CD14-positive monocyte (primary cell): ENCODE data around the gene GOPC. TPM values are rescaled to one million over a fixed set of nuclear protein-coding genes. Genes with fewer than 3 reads are reported as not detected.

Experiments used
- DNase-seq, 3 donors: peaks; one replicate each; pipeline ENCODE4 v3.0.0-alpha.2; 2011 to 2022
- H2AFZ ChIP-seq: 2 replicates; pipeline ENCODE4 v1.6.0; 2012; ENCODE audit warnings: mild to moderate bottlenecking, low read depth, low read length, inconsistent platforms; ENCODE audit not compliant: insufficient read depth, poor library complexity, severe bottlenecking
- H3K27ac ChIP-seq, 2 donors: 1 replicate in 1 of 2; 2 replicates in 1 of 2; pipeline ENCODE4 v1.5.1; 2012 to 2013; ENCODE audit warnings: low read length in 2 of 2, control low read depth in 1 of 2, inconsistent platforms in 1 of 2, low read depth in 1 of 2, mild to moderate bottlenecking in 1 of 2
- H3K27me3 ChIP-seq, 2 donors: one replicate each; pipeline versions ENCODE4 v1.6.0 to v1.6.1; 2011 to 2013; ENCODE audit warnings: low read length in 2 of 2; ENCODE audit not compliant: control insufficient read depth in 2 of 2, insufficient read depth in 2 of 2
- H3K36me3 ChIP-seq, 2 donors: replicated peaks in 1 of 2; 1 replicate in 1 of 2; 2 replicates in 1 of 2; pipeline versions ENCODE4 v1.5.1 to v1.6.1; 2012 to 2013; ENCODE audit warnings: low read length in 2 of 2, control low read depth in 1 of 2, inconsistent platforms in 1 of 2, mild to moderate bottlenecking in 1 of 2; ENCODE audit not compliant: insufficient read depth in 2 of 2, control insufficient read depth in 1 of 2
- H3K4me1 ChIP-seq, 2 donors: 1 replicate in 1 of 2; 2 replicates in 1 of 2; pipeline versions ENCODE4 v1.5.1 to v1.6.1; 2012 to 2013; ENCODE audit warnings: low read length in 2 of 2, control low read depth in 1 of 2, inconsistent platforms in 1 of 2, mild to moderate bottlenecking in 1 of 2, moderate library complexity in 1 of 2; ENCODE audit not compliant: insufficient read depth in 2 of 2, control insufficient read depth in 1 of 2
- H3K4me2 ChIP-seq: replicated peaks from 2 replicates; pipeline ENCODE3; 2012; ENCODE audit warnings: low read length, moderate library complexity, mild to moderate bottlenecking; ENCODE audit not compliant: poor library complexity, severe bottlenecking; ENCODE audit errors: extremely low read depth
- H3K4me3 ChIP-seq, 3 experiments: fragments of 200-600 bp in 1 of 3; sonication (generic) in 1 of 3; replicated peaks in 1 of 3; 1 replicate in 2 of 3; 2 replicates in 1 of 3; pipeline ENCODE4 v1.5.1; 2011 to 2013; ENCODE audit warnings: low read length in 3 of 3, mild to moderate bottlenecking in 3 of 3, control low read depth in 2 of 3, low read depth in 2 of 3, inconsistent platforms in 1 of 3, moderate library complexity in 1 of 3
- H3K79me2 ChIP-seq: 2 replicates; pipeline ENCODE4 v1.6.0; 2012; ENCODE audit warnings: mild to moderate bottlenecking, control low read depth, inconsistent platforms, low read length, moderate library complexity; ENCODE audit not compliant: insufficient read depth
- H3K9ac ChIP-seq: 2 replicates; pipeline ENCODE4 v1.6.0; 2017; ENCODE audit warnings: low read length, mild to moderate bottlenecking; ENCODE audit not compliant: insufficient read depth, poor library complexity, severe bottlenecking
- H3K9me3 ChIP-seq, 2 donors: replicated peaks in 1 of 2; 1 replicate in 1 of 2; 2 replicates in 1 of 2; pipeline versions ENCODE4 v1.5.1 to v1.6.1; 2012 to 2013; ENCODE audit warnings: low read length in 2 of 2, control low read depth in 1 of 2; ENCODE audit not compliant: control insufficient read depth in 1 of 2, insufficient read depth in 1 of 2
- H4K20me1 ChIP-seq: 2 replicates; pipeline ENCODE4 v1.6.0; 2012; ENCODE audit warnings: mild to moderate bottlenecking, low read length, control low read depth, moderate library complexity; ENCODE audit not compliant: insufficient read depth
- H3K27ac Mint-ChIP-seq, 7 donors: one replicate each; pipeline ENCODE4 v1.8.0; 2020; ENCODE audit warnings: mild to moderate bottlenecking in 7 of 7, mixed read lengths in 7 of 7, moderate library complexity in 6 of 7, inconsistent platforms in 2 of 7
- H3K27me3 Mint-ChIP-seq, 3 donors: one replicate each; pipeline ENCODE4 v1.8.0; 2021 to 2022; ENCODE audit warnings: low read depth in 3 of 3, mild to moderate bottlenecking in 3 of 3, mixed read lengths in 3 of 3, moderate library complexity in 3 of 3, inconsistent platforms in 1 of 3
- H3K36me3 Mint-ChIP-seq, 2 donors: one replicate each; pipeline ENCODE4 v1.8.0; 2020; ENCODE audit warnings: mixed read lengths in 2 of 2, inconsistent platforms in 1 of 2, mild to moderate bottlenecking in 1 of 2
- H3K4me1 Mint-ChIP-seq: one replicate; pipeline ENCODE4 v1.8.0; 2020; ENCODE audit warnings: mild to moderate bottlenecking, mixed read lengths
- H3K4me3 Mint-ChIP-seq, 2 donors: one replicate each; pipeline ENCODE4 v1.8.0; 2020; ENCODE audit warnings: mild to moderate bottlenecking in 2 of 2, mixed read lengths in 2 of 2, moderate library complexity in 1 of 2
- H3K9me3 Mint-ChIP-seq, 7 donors: one replicate each; pipeline ENCODE4 v1.8.0; 2020 to 2022; ENCODE audit warnings: mixed read lengths in 7 of 7, mild to moderate bottlenecking in 6 of 7, moderate library complexity in 6 of 7, inconsistent platforms in 2 of 7
- WGBS: methylation state at CpG from one replicate; pipeline ENCODE4 v1.1.5; 2013; ENCODE audit warnings: missing lambda C conversion rate; ENCODE audit not compliant: insufficient coverage; 5-methylcytosine and 5-hydroxymethylcytosine counted together
- intact Hi-C, 2 donors: fragments of 100-400 bp; cut with micrococcal nuclease; formaldehyde crosslinking; loops; one replicate each; pipeline versions ENCODE4 v1.15.0 to v1.15.1; 2023
- polyA plus RNA-seq, 3 donors: library from polyadenylated mRNA; depleted of rRNA in 1 of 3; unstranded in 2 of 3; stranded (reverse) in 1 of 3; fragments of 300-500 nt in 2 of 3; fragments of >200 nt in 1 of 3; fragmentation: Illumina TruSeq in 2 of 3; gene quantifications; 1 replicate in 2 of 3; 2 replicates in 1 of 3; pipeline ENCODE4 v1.2.3, GENCODE V29; 2012 to 2021
- TF ChIP-seq, protein P1 (sequence below): fragments of 200-600 bp; IDR thresholded peaks from one replicate; pipeline ENCODE4 v1.8.0; 2022; ENCODE audit warnings: antibody characterized with exemption, mild to moderate bottlenecking

Gene GOPC
- polyA plus RNA-seq, 3 donors = 2.7 to 8.0 (median 5.2) TPM

DNA sequence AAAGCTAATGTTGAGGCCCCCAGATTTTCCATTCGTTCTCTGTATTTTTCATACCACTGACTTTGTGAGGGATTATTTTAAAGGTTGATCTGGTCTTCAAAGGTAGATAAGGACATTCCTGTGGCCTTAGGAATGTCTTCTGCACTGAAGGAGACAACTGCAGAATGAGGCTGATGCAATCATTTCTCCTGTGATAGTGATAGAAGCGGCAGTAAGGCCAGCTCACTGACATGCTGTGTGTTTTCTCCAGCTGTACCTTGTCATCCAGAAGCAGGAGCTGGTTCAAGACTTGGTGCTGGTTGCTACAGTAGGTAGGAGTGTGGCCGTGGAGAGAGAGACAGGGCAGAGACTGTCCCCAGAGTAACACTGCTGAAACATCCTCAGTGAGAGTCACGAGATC is 66.0 kb downstream of the GOPC start:
- H3K36me3 ChIP-seq = peaks cover 0 to 13% of the 10 kb centered on the region in 2 donors
- H2AFZ ChIP-seq = no peak overlapping the region
- H3K4me1 ChIP-seq = no peaks in the 10 kb centered on the region
- H3K79me2 ChIP-seq = no peaks in the 10 kb centered on the region
- Mint-ChIP-seq H3K27me3 (no peaks in the 10 kb centered on the region), H3K9me3 (peaks cover 0 to 2% (median 0%) of the 10 kb centered on the region in 7 donors), H3K36me3 (peaks cover 13 to 23% of the 10 kb centered on the region in 2 donors), H3K4me1 (peaks cover under 1% of the 10 kb centered on the region), H3K27ac (no peak overlapping the region), H3K4me3 (no peak overlapping the region)
- no peak overlapping the region for H3K4me3 ChIP-seq
- DNase-seq = no peak
- H3K27ac ChIP-seq = no peak overlapping the region
- H3K4me2 ChIP-seq = no peak overlapping the region
- intact Hi-C loops = no loop called here
- no peaks in the 10 kb centered on the region for H3K9me3 ChIP-seq
- H3K9ac ChIP-seq = no peak overlapping the region
- H3K27me3 ChIP-seq = no peaks in the 10 kb centered on the region
- TF ChIP-seq, protein P1, sequence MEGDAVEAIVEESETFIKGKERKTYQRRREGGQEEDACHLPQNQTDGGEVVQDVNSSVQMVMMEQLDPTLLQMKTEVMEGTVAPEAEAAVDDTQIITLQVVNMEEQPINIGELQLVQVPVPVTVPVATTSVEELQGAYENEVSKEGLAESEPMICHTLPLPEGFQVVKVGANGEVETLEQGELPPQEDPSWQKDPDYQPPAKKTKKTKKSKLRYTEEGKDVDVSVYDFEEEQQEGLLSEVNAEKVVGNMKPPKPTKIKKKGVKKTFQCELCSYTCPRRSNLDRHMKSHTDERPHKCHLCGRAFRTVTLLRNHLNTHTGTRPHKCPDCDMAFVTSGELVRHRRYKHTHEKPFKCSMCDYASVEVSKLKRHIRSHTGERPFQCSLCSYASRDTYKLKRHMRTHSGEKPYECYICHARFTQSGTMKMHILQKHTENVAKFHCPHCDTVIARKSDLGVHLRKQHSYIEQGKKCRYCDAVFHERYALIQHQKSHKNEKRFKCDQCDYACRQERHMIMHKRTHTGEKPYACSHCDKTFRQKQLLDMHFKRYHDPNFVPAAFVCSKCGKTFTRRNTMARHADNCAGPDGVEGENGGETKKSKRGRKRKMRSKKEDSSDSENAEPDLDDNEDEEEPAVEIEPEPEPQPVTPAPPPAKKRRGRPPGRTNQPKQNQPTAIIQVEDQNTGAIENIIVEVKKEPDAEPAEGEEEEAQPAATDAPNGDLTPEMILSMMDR = no peak
- WGBS = 92% methylated on average over 2 of the region's 4 CpGs
- H4K20me1 ChIP-seq = no peaks in the 10 kb centered on the region

DNA sequence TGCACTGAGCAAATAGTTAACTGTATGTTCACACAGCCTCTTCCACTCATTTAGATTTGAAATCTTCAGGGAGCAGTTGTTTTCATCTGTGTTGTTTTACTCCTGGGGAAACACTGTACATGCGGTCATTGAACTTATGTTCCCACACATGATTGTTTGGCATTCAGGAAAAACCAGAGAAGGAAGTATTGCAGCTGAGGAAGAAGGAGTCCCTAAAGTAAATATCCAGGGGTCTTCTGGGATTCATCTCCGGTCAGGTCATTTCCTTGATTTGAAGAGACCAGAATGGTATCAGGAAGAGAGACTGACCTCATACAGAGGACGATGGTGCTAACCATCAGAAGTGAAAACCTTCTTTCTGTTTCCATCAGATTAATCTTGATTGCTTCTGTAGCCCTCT is 67.3 kb downstream of the GOPC start:
- Histone ChIP-seq H4K20me1 (no peaks in the 10 kb centered on the region), H3K4me2 (no peak overlapping the region), H3K36me3 (peaks cover 0 to 4% of the 10 kb centered on the region in 2 donors), H3K4me3 (no peak overlapping the region), H3K79me2 (no peaks in the 10 kb centered on the region), H3K4me1 (no peaks in the 10 kb centered on the region), H2AFZ (no peak overlapping the region), H3K27ac (no peak overlapping the region), H3K9me3 (no peaks in the 10 kb centered on the region), H3K9ac (no peak overlapping the region), H3K27me3 (no peaks in the 10 kb centered on the region)
- TF ChIP-seq, protein P1 = no peak
- Mint-ChIP-seq H3K9me3 (peaks cover 0 to 2% (median 0%) of the 10 kb centered on the region in 7 donors), H3K36me3 (peaks cover 9 to 12% of the 10 kb centered on the region in 2 donors), H3K27me3 (no peaks in the 10 kb centered on the region), H3K4me1 (peaks cover 4% of the 10 kb centered on the region), H3K4me3 (no peak overlapping the region), H3K27ac (no peak overlapping the region)
- 100% methylated on average over 2 of the region's 3 CpGs for WGBS
- intact Hi-C loops = no loop called here
- no peak for DNase-seq
